GM12864 (cell line): Measurements from ENCODE around the gene P3H3.
"Not testable (repeated sequence)": the region's sequence is repeated elsewhere in the genome, so short reads cannot be mapped to it uniquely, and the experiment has no call there.

Experiments
- DNase-seq: peaks from one replicate; pipeline ENCODE4 v3.0.0-alpha.2; 2011; ENCODE audit warnings: low read depth
- H3K4me3 ChIP-seq: 2 replicates; pipeline ENCODE4 v1.5.1; 2011; ENCODE audit warnings: mild to moderate bottlenecking, low read depth, low read length, control low read depth
- TF ChIP-seq, protein P1 (sequence below): IDR thresholded peaks from 2 replicates; pipeline ENCODE4 v1.5.1; 2011; ENCODE audit warnings: low read depth, mild to moderate bottlenecking, moderate library complexity, low read length, control low read depth, inconsistent platforms; ENCODE audit errors: missing control alignments

Gene P3H3

DNA sequence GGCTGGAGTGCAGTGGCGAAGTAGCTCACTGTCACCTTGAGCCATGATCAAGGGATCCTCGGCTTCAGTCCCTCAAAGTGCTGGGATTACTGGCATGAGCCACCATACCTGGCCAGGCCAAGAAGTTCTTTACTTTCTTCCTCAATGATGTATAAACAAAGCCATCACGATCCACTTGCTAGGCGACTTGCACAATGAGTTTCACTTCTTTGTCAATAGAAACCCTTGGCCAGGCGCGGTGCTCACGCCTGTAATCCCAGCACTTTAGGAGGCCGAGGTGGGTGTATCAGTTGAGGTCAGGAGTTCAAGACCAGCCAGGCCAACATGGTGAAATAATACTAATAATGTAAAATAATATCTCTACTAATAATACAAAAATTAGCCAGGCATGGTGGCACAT lies 59.3 kb downstream of the P3H3 start:
- TF ChIP-seq, protein P1, sequence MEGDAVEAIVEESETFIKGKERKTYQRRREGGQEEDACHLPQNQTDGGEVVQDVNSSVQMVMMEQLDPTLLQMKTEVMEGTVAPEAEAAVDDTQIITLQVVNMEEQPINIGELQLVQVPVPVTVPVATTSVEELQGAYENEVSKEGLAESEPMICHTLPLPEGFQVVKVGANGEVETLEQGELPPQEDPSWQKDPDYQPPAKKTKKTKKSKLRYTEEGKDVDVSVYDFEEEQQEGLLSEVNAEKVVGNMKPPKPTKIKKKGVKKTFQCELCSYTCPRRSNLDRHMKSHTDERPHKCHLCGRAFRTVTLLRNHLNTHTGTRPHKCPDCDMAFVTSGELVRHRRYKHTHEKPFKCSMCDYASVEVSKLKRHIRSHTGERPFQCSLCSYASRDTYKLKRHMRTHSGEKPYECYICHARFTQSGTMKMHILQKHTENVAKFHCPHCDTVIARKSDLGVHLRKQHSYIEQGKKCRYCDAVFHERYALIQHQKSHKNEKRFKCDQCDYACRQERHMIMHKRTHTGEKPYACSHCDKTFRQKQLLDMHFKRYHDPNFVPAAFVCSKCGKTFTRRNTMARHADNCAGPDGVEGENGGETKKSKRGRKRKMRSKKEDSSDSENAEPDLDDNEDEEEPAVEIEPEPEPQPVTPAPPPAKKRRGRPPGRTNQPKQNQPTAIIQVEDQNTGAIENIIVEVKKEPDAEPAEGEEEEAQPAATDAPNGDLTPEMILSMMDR, result no peak
- DNase-seq, result no peak
- H3K4me3 ChIP-seq, result no peak overlapping the region

DNA sequence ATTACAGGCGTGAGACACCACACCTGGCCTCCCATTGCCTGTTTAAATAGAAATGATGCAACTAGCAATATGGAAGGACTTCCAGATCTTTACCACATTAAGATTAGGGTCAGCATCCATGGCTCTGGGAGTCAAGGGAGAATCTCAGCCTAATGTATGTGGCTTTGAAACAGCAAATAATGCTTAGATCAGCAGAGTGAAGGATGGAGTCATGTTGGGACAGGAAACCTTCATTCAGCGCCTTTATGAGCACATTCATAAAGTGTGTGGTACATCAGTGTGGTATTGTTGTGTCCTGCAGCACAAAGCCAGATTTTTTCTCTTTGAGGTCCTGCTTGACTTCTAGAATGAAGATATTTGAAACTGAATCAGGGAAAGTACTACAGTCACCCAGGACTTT lies 60.2 kb downstream of the P3H3 start:
- no peak overlapping the region for H3K4me3 ChIP-seq
- DNase-seq, result no peak
- TF ChIP-seq, protein P1, result no peak

DNA sequence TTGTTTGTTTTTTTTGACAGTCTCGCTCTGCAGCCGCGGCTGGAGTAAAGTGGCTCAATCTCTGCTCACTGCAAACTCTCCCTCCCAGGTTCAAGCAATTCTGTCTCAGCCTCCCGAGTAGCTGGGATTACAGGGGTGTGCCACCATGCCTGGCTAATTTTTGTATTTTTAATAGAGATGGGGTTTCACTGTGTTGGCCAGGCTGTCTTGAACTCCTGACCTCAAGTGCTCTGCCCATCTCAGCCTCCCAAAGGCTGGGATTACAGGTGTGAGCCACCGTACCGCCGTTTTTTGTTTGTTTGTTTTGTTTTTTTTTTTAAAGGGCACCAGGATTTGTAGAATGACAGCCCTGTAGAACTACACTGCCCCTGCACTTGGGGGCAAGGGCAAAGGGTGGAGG lies 60.6 kb downstream of the P3H3 start:
- not testable (repeated sequence) for DNase-seq, H3K4me3 ChIP-seq
